Testis (tissue), 3 donors: ENCODE results near the gene SPATA24. TPM values are rescaled to one million over a fixed set of nuclear protein-coding genes. Genes with fewer than 3 reads are reported as not detected.
"Not testable (repeated sequence)": the region's sequence is repeated elsewhere in the genome, so short reads cannot be mapped to it uniquely, and the experiment has no call there.

Experiments used
- DNase-seq: peaks from one replicate; pipeline ENCODE4 v3.0.0-alpha.2; 2019
- H3K27ac ChIP-seq, 2 donors: fragments of 200-600 bp; sonication (generic); one replicate each; pipeline ENCODE4 v1.5.1; 2019
- H3K27me3 ChIP-seq: fragments of 200-600 bp; sonication (generic); one replicate; pipeline ENCODE4 v1.5.1; 2019
- H3K36me3 ChIP-seq: fragments of 200-600 bp; sonication (generic); one replicate; pipeline ENCODE4 v1.5.1; 2017; ENCODE audit warnings: low read depth; ENCODE audit errors: missing control alignments
- H3K4me1 ChIP-seq: fragments of 200-600 bp; sonication (generic); one replicate; pipeline ENCODE4 v1.5.1; 2019
- H3K4me3 ChIP-seq, 2 donors: fragments of 200-600 bp; sonication (generic); one replicate each; pipeline ENCODE4 v1.5.1; 2017 to 2019
- H3K9me3 ChIP-seq: fragments of 200-600 bp; sonication (generic); one replicate; pipeline ENCODE4 v1.5.1; 2017
- CTCF ChIP-seq, 3 experiments: fragments of 450-650 bp in 2 of 3; fragments of 200-600 bp in 1 of 3; sonication (generic) in 1 of 3; IDR thresholded peaks; one replicate each; pipeline ENCODE4 v1.5.1; 2016 to 2019; ENCODE audit warnings: antibody characterized with exemption in 3 of 3, mild to moderate bottlenecking in 2 of 3, moderate library complexity in 1 of 3
- POLR2A ChIP-seq: fragments of 450-650 bp; IDR thresholded peaks from one replicate; pipeline ENCODE4 v1.6.1; 2017; ENCODE audit warnings: antibody characterized with exemption, mild to moderate bottlenecking, moderate library complexity
- WGBS, 2 donors: methylation state at CpG; one replicate each; pipeline ENCODE4 v1.1.5; 2018; 5-methylcytosine and 5-hydroxymethylcytosine counted together
- intact Hi-C: fragments of 100-400 bp; cut with DNase I; formaldehyde crosslinking; loops from one replicate; pipeline ENCODE4 v1.15.1; 2023; ENCODE audit warnings: low total_unique reads
- polyA plus RNA-seq: library from polyadenylated mRNA; stranded (reverse); fragments of 350-450 nt; fragmentation: Illumina TruSeq; extraction: RNeasy Lipid Tissue Mini Kit (QIAGEN cat#74804); gene quantifications from one replicate; pipeline ENCODE4 v1.2.3, GENCODE V29; 2014; ENCODE audit warnings: low read depth, low replicate concordance; ENCODE audit not compliant: insufficient read depth
- total RNA-seq, 2 donors: library from RNA; depleted of rRNA; stranded (reverse); fragments of >200 nt; gene quantifications; one replicate each; pipeline ENCODE4 v1.2.3, GENCODE V29; 2016

SPATA24 gene
- total and polyA plus RNA-seq, 3 donors from 2014 or later: 45.2 to 185 (median 94.6) TPM

GRCh38 chr5:139445325-139446170 is 41.7 kb upstream of the SPATA24 start:
- WGBS, 2 donors: 54% methylated on average over 7 of the region's 7 CpGs
- H3K27ac ChIP-seq: no peak overlapping the region
- no peaks in the 10 kb centered on the region for H3K36me3 ChIP-seq
- intact Hi-C loops: no loop called here
- H3K9me3 ChIP-seq: no peaks in the 10 kb centered on the region
- no peaks in the 10 kb centered on the region for H3K4me1 ChIP-seq
- TF ChIP-seq CTCF (IDR thresholded peaks at IDR 0.05): no peak
- no peak for TF ChIP-seq POLR2A
- H3K27me3 ChIP-seq: no peaks in the 10 kb centered on the region
- no peak overlapping the region for H3K4me3 ChIP-seq
- DNase-seq: no peak

- no peak for DNase-seq
- Histone ChIP-seq H3K27ac (no peak overlapping the region), H3K36me3 (no peaks in the 10 kb centered on the region), H3K27me3 (no peaks in the 10 kb centered on the region), H3K4me3 (no peak overlapping the region), H3K9me3 (no peaks in the 10 kb centered on the region), H3K4me1 (peaks cover 7% of the 10 kb centered on the region)
- 73 to 82% methylated on average over 4 of the region's 4 CpGs for WGBS, 2 donors
- no peak for TF ChIP-seq CTCF (IDR thresholded peaks at IDR 0.05)
- no peak for TF ChIP-seq POLR2A
- intact Hi-C loops: no loop called here
Measured at GRCh38 chr5:139443831-139444453, 40.1 kb upstream of the SPATA24 start.

- WGBS, 2 donors: 88 to 90% methylated on average over 17 of the region's 17 CpGs
Measured at GRCh38 chr5:139440416-139440815, 36.5 kb upstream of the SPATA24 start.

GRCh38 chr5:139439013-139439903 is 35.4 kb upstream of the SPATA24 start, which contains the start of gene DNAJC18:
Gene DNAJC18 (minus strand): TSS chr5:139439525. CDS start chr5:139439445, 80 bp downstream.
- Histone ChIP-seq H3K4me1 (peaks cover 7% of the 10 kb centered on the region), H3K27me3 (no peaks in the 10 kb centered on the region), H3K36me3 (no peaks in the 10 kb centered on the region), H3K27ac (peak within 1 kb of the TSS; percentile 94 to 95), H3K9me3 (no peaks in the 10 kb centered on the region), H3K4me3 (peak within 1 kb of the TSS; percentile 83 to 89)
- TF ChIP-seq CTCF (IDR thresholded peaks at IDR 0.05) (no peak), POLR2A (no peak)
- intact Hi-C loops: no loop called here
- DNase-seq: peak; percentile 98
- WGBS, 2 donors: 2 to 3% methylated on average over 23 to 48 of the region's 49 CpGs

More at GRCh38 chr5:139440416-139440815, 36.5 kb upstream of the SPATA24 start:
- H3K4me3 ChIP-seq, H3K27ac ChIP-seq, H3K27me3 ChIP-seq, intact Hi-C loops, H3K9me3 ChIP-seq, DNase-seq, H3K4me1 ChIP-seq, H3K36me3 ChIP-seq: not testable (repeated sequence)

GRCh38 chr5:139438707-139439012 is 34.8 kb upstream of the SPATA24 start:
- DNase-seq: no peak
- H3K9me3 ChIP-seq: no peaks in the 10 kb centered on the region
- H3K27ac ChIP-seq: peak overlapping the region in 1 of 2 donors; percentile 95
- H3K27me3 ChIP-seq: no peaks in the 10 kb centered on the region
- H3K36me3 ChIP-seq: no peaks in the 10 kb centered on the region
- TF ChIP-seq CTCF (IDR thresholded peaks at IDR 0.05): no peak
- no peak for TF ChIP-seq POLR2A
- intact Hi-C loops: no loop called here
- peak overlapping the region; percentile 83 to 89 for H3K4me3 ChIP-seq
- WGBS, 2 donors: 12 to 16% methylated on average over 8 of the region's 8 CpGs
- H3K4me1 ChIP-seq: peaks cover 7% of the 10 kb centered on the region
